ENCODE results near the gene MCM3AP.

GRCh38 chr21:46202592-46203202 is 82.7 kb downstream of the MCM3AP start:
- TF ChIP-seq CTCF (IDR thresholded peaks at IDR 0.05; ENCODE audit: low read depth, low read length, poor library complexity, severe bottlenecking) (no peak), EZH2phosphoT487 (IDR thresholded peaks at IDR 0.05; ENCODE audit: borderline replicate concordance, low read length) (no peak)

All from DOHH2 (cell line).